HepG2 (cell line): Measurements from ENCODE around the gene FAM50A. TPM values are rescaled to one million over a fixed set of nuclear protein-coding genes. Genes with fewer than 3 reads are reported as not detected.

ENCODE experiments used
- ATAC-seq: fragments of 200-7000 bp; cut with Tn5 transposase; 3 replicates; pipeline ENCODE4 v1.9.1; 2020; ENCODE audit warnings: mild to moderate bottlenecking, moderate library complexity
- BruUV-seq: library from RNA; stranded (reverse); fragments of 400-500 nt; replicated peaks from 2 replicates; lab custom pipeline; 2021; lab: Mats Ljungman, UMichigan
- CTCF ChIA-PET: fragments of 300-600 bp; formaldehyde crosslinking; extraction: SDS; loops from one replicate; lab custom pipeline; 2021; ENCODE audit warnings: low total read pairs, inconsistent platforms, low intra/inter-chr PET ratio; lab: Yijun Ruan, JAX
- POLR2A ChIA-PET: fragments of 350-600 bp; sonication (Branson Sonifier 250); formaldehyde crosslinking; loops from one replicate; lab custom pipeline; 2020; ENCODE audit warnings: antibody characterized with exemption, inconsistent platforms; lab: Yijun Ruan, JAX
- DNase-seq: peaks from one replicate; pipeline ENCODE4 v3.0.0-alpha.2; 2015; ENCODE audit warnings: low spot score
- FAIRE-seq: peaks from 3 replicates; lab custom pipeline; 2011; peaks lifted over from hg19 to GRCh38; lab: Jason Lieb, UNC
- H2AFZ ChIP-seq: one replicate; pipeline ENCODE4 v1.6.1; 2011; ENCODE audit warnings: low read length, inconsistent platforms
- H3K27ac ChIP-seq: fragments of 300-600 bp; 3 replicates; pipeline ENCODE4 v1.8.0; 2011; ENCODE audit warnings: mixed run types, mild to moderate bottlenecking, mixed read lengths, low read length, inconsistent platforms; ENCODE audit not compliant: insufficient read depth; ENCODE audit errors: extremely low read length
- H3K27me3 ChIP-seq, 2 experiments: fragments of 200-600 bp in 1 of 2; 2 replicates in 1 of 2; 3 replicates in 1 of 2; pipeline versions ENCODE4 v1.6.0 to v1.8.0; 2011; ENCODE audit warnings: low read length in 2 of 2, mild to moderate bottlenecking in 2 of 2, moderate library complexity in 2 of 2, inconsistent platforms in 1 of 2; ENCODE audit not compliant: insufficient read depth in 2 of 2, control insufficient read depth in 1 of 2
- H3K36me3 ChIP-seq, 2 experiments: fragments of 200-600 bp in 1 of 2; replicated peaks in 1 of 2; 2 replicates in 1 of 2; 3 replicates in 1 of 2; pipeline versions ENCODE4 v1.5.1 to v1.8.0; 2011; ENCODE audit warnings: low read length in 2 of 2, inconsistent platforms in 1 of 2; ENCODE audit not compliant: insufficient read depth in 2 of 2, control insufficient read depth in 1 of 2
- H3K4me1 ChIP-seq: 2 replicates; pipeline ENCODE4 v1.5.1; 2012; ENCODE audit warnings: low read length, inconsistent platforms; ENCODE audit not compliant: insufficient read depth
- H3K4me2 ChIP-seq: 2 replicates; pipeline ENCODE4 v1.6.0; 2011; ENCODE audit warnings: low read depth, low read length, inconsistent platforms
- H3K4me3 ChIP-seq, 3 experiments: fragments of 200-600 bp in 1 of 3; sonication (generic), shearing (Covaris generic) in 1 of 3; replicated peaks in 1 of 3; 2 replicates each; pipeline ENCODE4 v1.5.1; 2011 to 2016; ENCODE audit warnings: low read length in 3 of 3, inconsistent platforms in 2 of 3, low read depth in 2 of 3, mild to moderate bottlenecking in 2 of 3, control low read depth in 1 of 3, mixed read lengths in 1 of 3; ENCODE audit not compliant: insufficient read depth in 1 of 3
- H3K79me2 ChIP-seq: one replicate; pipeline ENCODE4 v1.6.1; 2011; ENCODE audit warnings: low read length, inconsistent platforms; ENCODE audit not compliant: insufficient read depth
- H3K9ac ChIP-seq: 2 replicates; pipeline ENCODE4 v1.6.0; 2011; ENCODE audit warnings: mild to moderate bottlenecking, low read depth, low read length, inconsistent platforms; ENCODE audit not compliant: insufficient read depth
- H3K9me3 ChIP-seq: 2 replicates; pipeline ENCODE4 v1.5.1; 2012; ENCODE audit warnings: mild to moderate bottlenecking, low read length
- H4K20me1 ChIP-seq: 2 replicates; pipeline ENCODE4 v1.6.0; 2011; ENCODE audit warnings: inconsistent platforms, mild to moderate bottlenecking, low read length, moderate library complexity; ENCODE audit not compliant: insufficient read depth
- AGO2 ChIP-seq: fragments of 200-400 bp; formaldehyde crosslinking; optimal IDR thresholded peaks from 2 replicates; pipeline ENCODE3; 2017; ENCODE audit warnings: mild to moderate bottlenecking, low read depth, low read length, moderate library complexity
- HNRNPLL ChIP-seq: fragments of 200-400 bp; formaldehyde crosslinking; IDR thresholded peaks from 2 replicates; pipeline ENCODE4 v1.6.1; 2017; ENCODE audit warnings: mild to moderate bottlenecking, low read depth, low read length; ENCODE audit not compliant: poor library complexity, severe bottlenecking
- HOXD1 ChIP-seq: sonication (generic); formaldehyde crosslinking; IDR thresholded peaks from 2 replicates; pipeline ENCODE4 v1.5.0; 2020; ENCODE audit warnings: missing genetic modification reagents
- ISL2 ChIP-seq: sonication (generic); formaldehyde crosslinking; IDR thresholded peaks from 2 replicates; pipeline ENCODE4 v1.5.0; 2020; ENCODE audit warnings: missing genetic modification reagents
- MAFF ChIP-seq: IDR thresholded peaks from 2 replicates; pipeline ENCODE4 v1.6.1; 2011; ENCODE audit warnings: low read depth, low read length, improper control_type of control experiment
- MBD4 ChIP-seq: IDR thresholded peaks from 2 replicates; pipeline ENCODE4 v1.6.1; 2012; ENCODE audit warnings: low read length, inconsistent platforms, borderline replicate concordance
- MED8 ChIP-seq: sonication (generic); formaldehyde crosslinking; IDR thresholded peaks from 2 replicates; pipeline ENCODE4 v1.8.1; 2023; ENCODE audit warnings: mild to moderate bottlenecking, missing genetic modification reagents; ENCODE audit not compliant: insufficient replicate concordance
- NFE2L1 ChIP-seq: sonication (generic); formaldehyde crosslinking; IDR thresholded peaks from 2 replicates; pipeline ENCODE4 v1.4.0; 2020; ENCODE audit warnings: missing genetic modification reagents, mild to moderate bottlenecking, borderline replicate concordance
- NR2C2 ChIP-seq: sonication (generic); formaldehyde crosslinking; IDR thresholded peaks from 2 replicates; pipeline ENCODE4 v1.4.0; 2020; ENCODE audit warnings: missing genetic modification reagents, mild to moderate bottlenecking, moderate library complexity, borderline replicate concordance
- PBX3 ChIP-seq: sonication (generic); formaldehyde crosslinking; IDR thresholded peaks from 2 replicates; pipeline ENCODE4 v1.8.1; 2023; ENCODE audit warnings: missing genetic modification reagents, inconsistent platforms, borderline replicate concordance
- PPARG ChIP-seq: conservative IDR thresholded peaks from 2 replicates; pipeline ENCODE4 v1.6.1; 2016; ENCODE audit warnings: missing biosample characterization, missing genetic modification reagents
- TBX2 ChIP-seq: sonication (generic); formaldehyde crosslinking; IDR thresholded peaks from 2 replicates; pipeline ENCODE4 v1.5.0; 2020; ENCODE audit warnings: missing genetic modification reagents, mild to moderate bottlenecking, borderline replicate concordance
- TP53 ChIP-seq: sonication (generic); formaldehyde crosslinking; conservative IDR thresholded peaks from 2 replicates; pipeline ENCODE4 v1.4.0; 2020; ENCODE audit warnings: missing genetic modification reagents
- ZNF576 ChIP-seq: sonication (generic); formaldehyde crosslinking; IDR thresholded peaks from 2 replicates; pipeline ENCODE4 v1.4.0; 2020; ENCODE audit warnings: mild to moderate bottlenecking, missing genetic modification reagents
- ZNF768 ChIP-seq: sonication (generic); formaldehyde crosslinking; IDR thresholded peaks from 2 replicates; pipeline ENCODE4 v1.4.0; 2020; ENCODE audit warnings: missing genetic modification reagents
- ZNF777 ChIP-seq: sonication (generic); formaldehyde crosslinking; IDR thresholded peaks from 2 replicates; pipeline ENCODE4 v1.4.0; 2020; ENCODE audit warnings: missing genetic modification reagents
- ZNF879 ChIP-seq: sonication (generic); formaldehyde crosslinking; IDR thresholded peaks from 2 replicates; pipeline ENCODE4 v1.8.1; 2023; ENCODE audit warnings: missing genetic modification reagents
- WGBS: methylation state at CpG from one replicate; pipeline ENCODE4 v1.1.6; 2017; ENCODE audit warnings: low lambda C conversion rate; 5-methylcytosine and 5-hydroxymethylcytosine counted together
- in situ Hi-C: cut with HindIII; loops from 2 replicates; pipeline ENCODE4 v1.10.0; 2017; ENCODE audit warnings: low pct_unique_long_range_greater_than_20kb; ENCODE audit not compliant: extremely low pct_ligation_motif_present
- intact Hi-C: fragments of 100-400 bp; cut with micrococcal nuclease; formaldehyde crosslinking; loops from one replicate; pipeline ENCODE4 v1.10.0; 2022; ENCODE audit not compliant: unreplicated experiment
- polyA plus RNA-seq, 8 experiments: library from polyadenylated mRNA; depleted of rRNA in 3 of 8; stranded (reverse) in 7 of 8; unstranded in 1 of 8; fragments of >200 nt; fragmentation: Illumina TruSeq in 4 of 8; extraction: Trizol in 4 of 8; gene quantifications; 2 replicates each; pipeline versions ENCODE4 v1.2.1 to v1.2.3, GENCODE V29; 2011 to 2016; ENCODE audit warnings: low read depth in 4 of 8, missing spikeins in 1 of 8, mixed read lengths in 1 of 8; ENCODE audit not compliant: insufficient read depth in 1 of 8
- total RNA-seq, 5 experiments: library from RNA; depleted of rRNA; stranded (reverse); fragments of >200 nt; fragmentation: Illumina TruSeq; extraction: Trizol; gene quantifications; 2 replicates each; pipeline ENCODE4 v1.2.3, GENCODE V29; 2016; ENCODE audit warnings: low read depth in 1 of 5

FAM50A gene
- total and polyA plus RNA-seq, 2 of the 13 experiments (the other 11 are each of a cell fraction or from before 2014, with no cell fraction given), result 30.7 to 40.7 TPM

GRCh38 chrX:154411981-154412340, 32.0 kb upstream of the FAM50A start (continued):
- TF ChIP-seq HNRNPLL (no peak), TBX2 (CRISPR knock-in tag) (no peak)

GRCh38 chrX:154412468-154412867, 31.5 kb upstream of the FAM50A start:
- peak overlapping the region; percentile 71 for H3K4me2 ChIP-seq
- DNase-seq (no peak), ATAC-seq (no peak), FAIRE-seq (no peak)
- no peaks in the 10 kb centered on the region for H4K20me1 ChIP-seq
- H3K9ac ChIP-seq, result no peak overlapping the region
- no CpG with 5 or more reads among the region's 4 CpGs for WGBS
- peaks cover 25% of the 10 kb centered on the region for H3K4me1 ChIP-seq
- in situ Hi-C loops, result loop anchor here (25.0 kb wide), 1 partner anchor 125 kb away; the partner anchor contains the start of genes G6PD and IKBKG
- peak overlapping the region; percentile 57 to 73 (median 72); a peak in 5 of 6 replicates for H3K4me3 ChIP-seq
- CTCF ChIA-PET, result no interaction called here
- no peak overlapping the region for H3K27ac ChIP-seq
- H2AFZ ChIP-seq, result no peak overlapping the region
- BruUV-seq, result no TSS peak
- H3K79me2 ChIP-seq, result no peaks in the 10 kb centered on the region
- H3K36me3 ChIP-seq, result 0 out of 5 replicates have a peak, but pooled peaks cover 0 to 4% of the 10 kb centered on the region in 2 experiments
- intact Hi-C loops, result no loop called here
- no peaks in the 10 kb centered on the region for H3K27me3 ChIP-seq
- no peak for TF ChIP-seq MED8
- TF ChIP-seq ZNF879 (CRISPR knock-in tag), result no peak
- TF ChIP-seq, all 625 proteins: peak for 0
- no peaks in the 10 kb centered on the region for H3K9me3 ChIP-seq
- POLR2A ChIA-PET, result interaction anchor here (0.9 to 4.9 kb wide), 6 partner anchors 12 to 104 kb away, joined by 4 to 75 read pairs (median 7); partner anchors contain the start of genes ATP6AP1, FAM3A, RPL10 and SLC10A3

GRCh38 chrX:154413142-154413541, 30.8 kb upstream of the FAM50A start:
- DNase-seq (no peak), ATAC-seq (no peak), FAIRE-seq (no peak)
- no peak overlapping the region for H3K4me3 ChIP-seq
- no peak overlapping the region for H3K9ac ChIP-seq
- WGBS, result no CpG with 5 or more reads among the region's 8 CpGs
- H3K27ac ChIP-seq, result no peak overlapping the region
- no peaks in the 10 kb centered on the region for H3K9me3 ChIP-seq
- no peak overlapping the region for H3K4me2 ChIP-seq
- in situ Hi-C loops (loop anchor here (25.0 kb wide), 1 partner anchor 124 kb away; the partner anchor contains the start of genes G6PD and IKBKG), intact Hi-C loops (no loop called here)
- ChIA-PET POLR2A (no interaction called here), CTCF (no interaction called here)
- no peaks in the 10 kb centered on the region for H3K27me3 ChIP-seq
- 0 out of 5 replicates have a peak, but pooled peaks cover 0 to 4% of the 10 kb centered on the region in 2 experiments for H3K36me3 ChIP-seq
- H3K79me2 ChIP-seq, result no peaks in the 10 kb centered on the region
- peaks cover 24% of the 10 kb centered on the region for H3K4me1 ChIP-seq
- no peaks in the 10 kb centered on the region for H4K20me1 ChIP-seq
- H2AFZ ChIP-seq, result no peak overlapping the region
- BruUV-seq, result no TSS peak
- no peak for TF ChIP-seq TP53 (CRISPR knock-in tag)
- no peak for TF ChIP-seq ZNF768 (CRISPR knock-in tag)
- no peak for TF ChIP-seq ZNF777 (CRISPR knock-in tag)
- no peak for TF ChIP-seq AGO2
- TF ChIP-seq NFE2L1 (CRISPR knock-in tag), result no peak
- no peak for TF ChIP-seq PPARG (CRISPR knock-in tag)
- no peak for TF ChIP-seq PBX3
- no peak for TF ChIP-seq ISL2 (CRISPR knock-in tag)
- TF ChIP-seq ZNF576 (CRISPR knock-in tag), result no peak
- TF ChIP-seq MBD4, result no peak
- TF ChIP-seq MAFF, result no peak
- no peak for TF ChIP-seq NR2C2 (CRISPR knock-in tag)
- no peak for TF ChIP-seq HOXD1
